GM21515 (cell line): ENCODE results near the gene AMPH.

Experiments
- ATAC-seq: cut with Tn5 transposase; IDR thresholded peaks from one replicate; pipeline ENCODE4 v1.9.1; 2021; ENCODE audit not compliant: unreplicated experiment

The AMPH gene

DNA sequence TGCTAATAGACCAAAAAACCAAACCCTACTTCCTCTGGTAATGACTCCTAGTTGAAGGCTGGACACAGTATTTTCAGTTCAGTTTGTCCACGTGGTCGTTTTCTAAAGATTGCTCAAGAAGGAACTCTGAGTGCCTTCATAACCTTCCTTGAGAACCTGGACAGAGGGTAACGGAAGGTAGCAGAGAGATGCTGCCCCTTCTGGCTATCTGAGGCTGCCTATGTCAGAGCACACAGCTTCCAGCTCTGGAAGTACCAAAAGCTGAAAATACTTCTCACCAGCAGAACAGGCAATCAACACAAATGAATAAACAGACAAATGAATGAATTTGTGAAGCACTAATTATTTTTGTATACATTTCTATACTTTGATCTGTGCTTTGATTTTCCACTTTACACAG is 85.2 kb downstream of the AMPH start:
- ATAC-seq, result no peak

DNA sequence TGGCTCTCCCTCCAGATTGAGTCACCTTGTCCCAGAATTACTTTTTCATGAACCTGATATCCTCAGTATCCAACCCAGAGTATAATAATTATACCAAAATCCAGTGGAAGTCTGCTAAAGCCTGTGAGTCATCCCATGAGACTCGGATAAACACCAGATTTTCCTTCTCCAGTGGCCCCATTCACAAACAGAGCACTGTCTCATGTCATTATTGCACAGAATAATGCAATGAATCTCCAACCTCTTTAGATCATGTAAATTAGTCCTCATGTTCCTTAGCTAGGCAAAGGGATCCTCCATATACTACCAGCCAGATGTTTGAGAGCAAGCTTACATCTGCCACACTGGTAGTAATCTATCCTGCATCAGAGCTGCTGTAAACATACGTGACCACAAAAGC is 89.0 kb downstream of the AMPH start:
- ATAC-seq, result no peak

DNA sequence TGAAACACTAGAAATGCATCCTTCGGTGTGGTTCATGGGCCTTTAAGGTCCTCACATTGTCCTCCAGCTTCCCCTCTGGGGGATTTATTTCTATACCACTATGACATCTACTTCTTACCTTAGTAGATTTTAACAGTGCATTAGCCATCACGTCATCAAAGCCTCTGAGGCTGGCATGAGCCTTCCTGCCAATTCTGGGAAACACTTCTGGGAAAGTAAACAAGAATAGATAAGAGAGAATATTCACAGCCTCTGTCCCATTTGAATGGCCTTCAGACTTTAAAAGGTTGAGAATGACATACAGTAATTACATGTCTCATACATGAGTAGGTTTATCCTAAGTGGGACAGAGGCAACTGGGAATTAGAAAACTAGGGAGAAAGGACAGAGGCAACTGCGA is 89.7 kb downstream of the AMPH start:
- no peak for ATAC-seq

DNA sequence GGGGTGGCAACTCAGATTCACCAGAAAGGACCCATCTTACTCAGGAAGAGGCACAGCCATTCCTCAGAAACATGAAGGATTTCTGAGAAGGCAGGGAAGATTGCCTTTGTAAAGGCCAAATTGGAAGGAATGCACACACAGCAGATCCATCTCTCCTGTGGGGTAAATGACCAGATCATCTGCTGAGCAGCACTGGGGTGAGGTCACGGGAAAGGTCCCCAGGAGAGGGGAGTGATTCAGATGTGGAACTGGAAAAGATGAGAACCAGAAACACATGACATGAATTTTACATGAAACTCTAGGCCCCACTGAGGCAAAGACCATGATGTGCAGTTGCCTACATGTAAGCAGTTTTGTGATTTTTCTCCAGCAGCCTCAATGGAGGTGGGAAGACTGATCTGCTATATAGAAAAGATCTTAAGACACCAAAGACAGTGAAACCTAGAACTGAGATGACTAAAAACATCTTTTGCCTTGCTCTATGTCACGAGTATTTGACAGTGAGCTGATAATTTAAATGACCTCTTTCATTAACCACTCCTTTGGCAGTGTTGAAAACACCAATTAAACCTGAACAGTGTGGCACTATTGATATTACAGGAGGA is 91.6 kb downstream of the AMPH start:
- ATAC-seq, result no peak

DNA sequence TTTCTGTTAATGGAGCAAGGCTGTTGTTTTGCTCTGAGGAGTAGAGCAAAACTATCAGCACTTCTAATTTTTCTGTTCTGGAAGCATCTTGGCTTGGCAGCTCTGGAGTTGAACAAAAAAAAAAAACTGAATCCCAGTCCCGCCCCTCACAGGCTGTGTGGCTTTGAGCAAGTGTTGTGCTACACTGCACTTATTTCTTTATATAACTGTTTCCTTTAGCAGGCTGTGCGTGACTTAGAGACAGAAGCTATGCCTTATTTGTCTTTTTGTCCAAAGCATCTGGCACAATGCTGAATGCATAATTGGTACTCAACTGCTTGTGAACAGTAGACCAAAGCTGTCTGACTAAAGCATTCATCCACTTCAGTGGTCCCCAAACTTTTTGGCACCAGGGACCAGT is 96.1 kb downstream of the AMPH start:
- no peak for ATAC-seq

DNA sequence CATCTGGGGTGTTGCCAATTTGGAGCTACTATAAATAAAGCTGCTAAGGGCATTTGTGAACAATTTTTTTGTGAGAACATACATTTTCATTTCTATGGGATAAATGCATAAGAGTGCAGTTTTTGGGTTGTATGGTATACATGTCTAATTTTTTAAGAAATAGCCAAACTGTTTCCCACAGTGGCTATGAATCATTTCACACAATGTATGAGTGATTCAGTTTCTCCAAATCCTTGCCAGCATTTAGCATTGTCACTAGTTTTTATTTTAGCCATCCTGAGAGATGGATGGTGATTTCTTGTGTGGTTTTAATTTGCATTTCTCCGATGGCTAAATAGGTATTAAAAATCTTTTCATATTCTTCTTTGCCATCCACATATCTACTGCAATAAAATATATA is 105.3 kb downstream of the AMPH start:
- no peak for ATAC-seq

DNA sequence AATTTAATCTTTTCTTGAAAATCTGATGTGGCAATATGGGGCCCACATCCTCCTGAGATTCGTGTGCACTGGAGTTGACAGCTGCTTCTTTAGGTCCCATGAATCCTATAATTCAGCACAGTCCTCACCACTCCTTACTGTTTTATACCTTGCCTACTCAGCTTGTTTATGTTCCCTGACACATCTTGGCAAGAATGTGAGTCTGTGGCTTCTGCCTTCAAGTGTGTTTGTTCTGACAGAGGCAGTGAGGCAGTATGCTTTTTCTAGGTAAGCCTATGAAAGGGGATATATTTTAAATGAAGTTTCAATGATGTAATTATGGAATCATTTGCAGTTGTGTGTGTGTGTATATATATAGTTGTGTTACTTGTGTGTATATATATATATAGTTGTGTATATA is 106.4 kb downstream of the AMPH start:
- ATAC-seq, result no peak

DNA sequence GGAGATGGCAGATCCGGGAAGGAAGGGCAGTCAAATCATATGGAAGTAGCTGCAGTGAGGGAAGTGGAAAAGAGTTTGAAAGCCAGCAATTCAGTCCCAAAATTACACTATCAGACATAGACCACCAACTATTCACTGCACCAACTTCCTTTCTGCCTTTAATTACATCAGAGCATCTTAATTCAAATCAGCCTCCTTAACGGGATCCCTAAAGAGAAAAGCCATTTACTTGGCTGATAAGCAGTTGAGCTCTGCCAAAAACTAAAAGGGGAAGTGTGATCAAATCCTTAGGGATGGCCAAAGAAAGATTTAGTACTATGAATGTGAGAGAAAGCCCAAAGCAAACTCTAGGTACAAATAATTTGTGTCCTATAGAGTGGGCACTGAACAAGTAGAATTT is 110.4 kb downstream of the AMPH start:
- ATAC-seq, result no peak

DNA sequence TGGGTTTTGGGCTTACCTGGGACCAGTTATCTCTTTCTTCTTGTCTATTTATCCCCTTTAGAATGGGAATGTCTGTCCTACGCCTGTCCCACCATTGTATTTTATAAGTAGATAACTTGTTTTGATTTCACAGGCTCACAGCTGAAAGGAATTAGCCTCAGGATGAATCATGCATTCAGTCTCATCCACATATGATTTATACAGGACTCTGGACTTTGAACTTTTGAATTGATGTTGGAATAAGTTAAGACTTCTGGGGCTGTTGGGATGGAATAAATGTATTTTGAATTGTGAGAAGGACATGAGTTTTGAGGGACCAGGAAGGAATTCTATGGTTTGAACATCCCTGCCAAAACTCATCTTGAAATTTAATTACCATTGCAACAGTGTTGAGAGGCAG is 112.6 kb downstream of the AMPH start:
- ATAC-seq, result no peak

DNA sequence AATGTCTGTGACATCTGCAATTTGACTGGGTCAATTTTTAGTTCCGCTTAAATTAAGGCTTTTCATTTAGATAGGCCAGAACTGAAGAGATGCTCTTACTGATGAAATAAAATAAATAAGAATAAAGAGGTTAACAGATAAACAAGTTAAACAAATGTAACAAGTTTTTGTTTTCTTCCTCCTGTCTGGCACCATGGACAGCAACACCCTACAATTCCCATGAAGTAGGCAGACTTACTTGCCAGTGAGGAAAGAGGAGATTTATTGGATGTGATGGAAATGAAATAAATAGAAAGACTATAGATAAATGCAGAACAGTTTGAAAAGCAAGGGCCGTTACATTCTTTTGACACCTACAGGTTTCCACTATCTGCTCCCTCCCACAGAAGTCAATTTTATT is 118.5 kb downstream of the AMPH start:
- no peak for ATAC-seq

DNA sequence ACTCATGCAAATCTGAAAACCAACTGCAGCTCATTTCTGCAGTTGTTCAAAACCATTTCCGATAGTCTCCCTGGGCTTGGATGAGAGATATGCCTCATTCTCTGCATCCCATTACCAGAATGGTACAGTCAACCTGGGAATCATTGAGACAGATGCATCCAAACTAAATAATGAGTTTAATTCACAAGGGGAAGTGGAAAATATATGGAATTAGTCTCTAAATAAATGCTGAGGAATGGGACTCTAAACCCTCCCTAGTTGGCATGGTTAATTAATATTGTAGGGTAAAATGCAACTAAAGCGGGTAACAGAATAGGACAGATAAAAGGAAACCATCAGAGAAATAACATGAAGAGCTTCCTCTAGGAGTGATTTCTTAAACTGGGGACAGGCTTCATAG is 118.9 kb downstream of the AMPH start:
- no peak for ATAC-seq

DNA sequence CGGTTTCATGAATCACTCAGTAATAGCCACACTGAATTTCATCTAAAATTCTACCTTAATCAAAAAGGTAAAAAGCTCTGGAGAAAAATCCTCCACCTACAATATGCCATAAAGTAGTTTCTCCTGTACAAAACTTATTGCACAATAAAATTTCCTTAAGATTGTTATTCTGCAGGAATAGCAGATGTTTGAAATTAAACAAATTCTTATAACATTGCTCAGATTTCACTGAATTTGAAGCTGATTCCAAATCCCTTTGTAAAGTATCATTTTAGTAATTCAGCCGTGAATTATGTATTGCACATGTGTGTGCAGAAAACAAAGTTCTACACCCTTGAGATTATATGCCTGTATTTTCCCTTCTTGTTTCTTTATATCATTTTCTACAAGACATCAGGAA is 123.8 kb downstream of the AMPH start:
- ATAC-seq, result no peak

DNA sequence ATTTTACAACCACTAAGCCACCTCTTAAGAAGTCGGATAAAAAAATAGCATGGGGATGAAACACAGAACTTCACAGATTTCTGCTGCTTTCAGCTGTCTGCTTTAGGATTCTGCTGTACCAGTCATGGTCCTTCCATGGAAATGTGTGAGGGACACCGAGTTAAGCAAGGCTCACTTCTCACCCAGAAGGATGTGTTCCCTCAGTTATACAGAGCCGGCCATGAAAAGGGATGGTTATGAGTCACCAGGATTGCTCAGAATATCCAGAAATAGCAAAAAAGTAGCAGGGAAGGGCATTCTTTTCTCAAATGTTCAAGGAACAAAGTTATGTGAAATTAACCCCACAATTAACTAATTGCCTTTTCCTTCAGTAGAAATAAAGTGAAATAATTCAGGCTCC is 124.4 kb downstream of the AMPH start:
- ATAC-seq, result no peak

DNA sequence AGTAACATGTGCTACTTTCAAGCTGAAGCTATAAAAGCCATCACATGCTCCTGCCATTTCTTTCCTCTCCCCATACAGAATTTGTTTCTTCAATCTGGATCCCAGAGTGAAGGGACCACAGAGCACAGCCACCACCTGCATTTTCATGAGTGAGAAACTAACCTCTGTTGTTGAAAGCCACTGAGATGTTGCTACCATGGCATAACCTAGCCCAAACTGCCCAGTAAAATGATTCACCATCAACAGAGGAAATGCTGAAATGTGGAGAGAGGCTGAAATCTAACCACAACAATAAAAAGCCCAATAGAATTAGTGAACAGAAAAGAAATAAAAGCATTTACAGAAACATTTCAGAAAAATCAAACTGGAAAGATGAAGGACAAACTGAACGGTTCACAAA is 125.2 kb downstream of the AMPH start:
- ATAC-seq, result no peak

DNA sequence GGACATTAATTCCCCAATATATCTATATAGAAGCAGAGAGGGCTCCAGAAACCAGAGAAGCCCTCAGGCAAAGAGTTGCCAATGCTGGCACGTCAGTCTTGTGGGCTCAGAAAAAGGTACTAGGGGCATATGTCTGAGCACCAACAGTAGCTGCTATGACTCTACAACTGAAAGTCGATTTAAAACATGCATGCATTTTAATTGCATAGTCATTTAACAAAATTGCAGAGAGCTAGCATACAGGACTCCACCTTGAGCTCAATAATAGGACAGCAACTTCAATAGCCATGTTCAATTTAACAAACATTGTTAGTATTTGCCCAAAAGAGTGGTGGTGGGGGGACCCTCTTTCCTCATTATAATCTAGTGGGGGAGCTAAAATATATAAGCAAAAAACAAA is 126.5 kb downstream of the AMPH start:
- ATAC-seq, result no peak

DNA sequence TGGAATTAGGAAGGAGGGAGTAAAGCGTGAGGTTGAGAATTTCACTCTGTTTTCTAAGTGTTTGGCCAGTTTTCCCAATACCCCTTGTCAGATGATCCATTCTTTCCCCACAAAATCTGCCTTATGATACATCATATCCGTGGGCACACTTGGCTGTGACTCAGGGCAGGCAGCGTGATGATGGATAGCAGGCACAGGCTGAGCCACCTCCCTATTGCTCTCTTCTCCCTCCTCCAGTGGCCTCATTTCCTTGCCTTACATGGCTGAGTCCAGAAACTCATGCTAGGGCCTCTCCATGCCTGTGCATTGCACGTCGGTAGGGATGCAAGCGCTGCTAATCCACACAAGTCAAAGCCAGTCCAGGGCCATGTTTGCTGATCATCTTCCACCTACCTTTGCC is 128.3 kb downstream of the AMPH start:
- no peak for ATAC-seq

DNA sequence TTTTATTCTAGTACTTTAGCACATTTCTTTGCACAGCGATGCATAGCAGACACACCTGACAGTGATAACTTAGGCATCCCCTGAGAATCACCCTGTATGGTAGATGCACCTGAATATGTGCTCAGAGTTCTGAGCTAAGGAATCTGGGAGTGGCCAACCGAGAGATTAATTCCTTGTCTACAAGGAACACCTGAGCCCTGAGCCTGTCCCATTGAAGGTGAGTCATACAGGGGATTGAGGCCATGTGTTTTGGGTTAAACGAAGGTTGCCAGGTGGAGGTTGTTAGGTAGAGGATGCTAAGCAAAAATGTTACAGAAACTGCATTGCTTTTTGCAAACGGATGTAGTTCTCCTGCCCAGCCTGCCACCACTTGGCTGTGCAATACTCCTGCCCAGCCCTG is 128.9 kb downstream of the AMPH start:
- no peak for ATAC-seq

DNA sequence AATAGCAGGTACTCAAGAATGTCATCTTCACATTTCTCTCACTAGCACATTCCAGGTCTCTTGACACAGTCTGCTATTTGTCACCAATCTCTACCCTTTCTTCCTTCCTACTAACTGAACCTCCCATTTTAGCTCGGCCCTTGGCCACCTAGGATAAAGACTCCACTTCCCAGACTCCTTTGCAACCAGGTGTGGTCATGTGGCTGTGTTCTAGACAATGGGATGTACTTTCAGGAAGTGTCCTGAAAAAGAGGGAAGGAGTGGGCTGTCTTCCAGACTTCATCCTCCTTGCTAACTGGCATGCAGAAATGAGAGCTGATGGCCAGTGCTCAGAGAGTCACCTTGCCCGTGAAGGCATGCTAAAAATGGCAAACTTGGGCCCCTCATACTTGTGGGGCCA is 139.2 kb downstream of the AMPH start:
- no peak for ATAC-seq

DNA sequence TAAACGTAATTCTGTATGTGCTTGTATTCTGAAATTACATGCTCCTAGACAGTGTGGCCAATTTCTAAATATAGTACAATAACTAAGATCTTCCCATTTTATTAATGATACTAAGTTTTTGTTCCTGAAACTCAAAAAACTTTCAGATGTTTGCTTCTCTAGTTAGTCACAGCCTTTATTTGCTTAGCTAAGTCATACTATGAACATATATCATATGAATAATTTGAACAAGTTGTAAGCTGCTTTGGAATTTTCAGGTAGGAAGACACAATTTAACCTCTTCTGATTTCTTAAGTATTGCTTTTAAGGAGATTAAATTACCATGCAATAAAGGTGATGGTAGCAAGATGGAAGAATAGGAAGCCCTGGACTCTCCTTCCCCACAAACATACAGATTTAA is 148.7 kb downstream of the AMPH start:
- no peak for ATAC-seq

DNA sequence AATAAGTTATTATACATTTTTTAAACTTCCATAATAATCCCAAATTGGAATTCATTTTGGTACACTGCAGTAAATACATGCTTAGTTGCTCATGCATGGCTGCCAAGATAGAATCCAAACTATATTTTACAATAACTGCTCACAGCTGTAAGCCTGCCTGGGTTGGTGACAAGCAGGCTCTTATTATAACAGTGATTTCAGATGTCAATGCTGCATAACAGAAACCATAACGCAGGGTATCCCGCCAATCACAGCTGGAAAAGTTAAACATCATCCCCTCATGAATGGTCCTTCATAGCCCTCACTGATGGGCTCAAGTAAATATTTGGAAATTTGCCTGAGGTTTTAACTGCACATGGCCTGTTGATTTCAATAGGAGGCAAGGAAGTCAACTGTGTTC is 149.8 kb downstream of the AMPH start:
- no peak for ATAC-seq

DNA sequence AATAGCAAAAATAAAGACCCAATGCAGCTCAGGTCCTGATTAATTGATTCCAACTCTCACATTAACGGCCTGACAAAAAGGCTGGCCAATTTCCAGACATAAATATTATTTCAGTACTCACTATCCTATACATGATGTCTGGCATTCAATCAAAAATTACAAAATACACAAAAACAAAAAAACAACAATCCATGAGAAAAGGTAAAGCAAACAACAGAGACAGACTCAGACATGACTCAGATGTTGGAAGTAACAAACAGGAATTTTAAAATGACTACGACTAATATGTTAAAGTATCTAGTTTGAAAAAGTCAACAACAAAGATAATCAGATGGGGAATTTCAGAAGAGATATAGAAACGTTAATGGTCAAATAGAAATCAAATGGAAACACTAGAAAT is 152.8 kb downstream of the AMPH start:
- ATAC-seq, result no peak

DNA sequence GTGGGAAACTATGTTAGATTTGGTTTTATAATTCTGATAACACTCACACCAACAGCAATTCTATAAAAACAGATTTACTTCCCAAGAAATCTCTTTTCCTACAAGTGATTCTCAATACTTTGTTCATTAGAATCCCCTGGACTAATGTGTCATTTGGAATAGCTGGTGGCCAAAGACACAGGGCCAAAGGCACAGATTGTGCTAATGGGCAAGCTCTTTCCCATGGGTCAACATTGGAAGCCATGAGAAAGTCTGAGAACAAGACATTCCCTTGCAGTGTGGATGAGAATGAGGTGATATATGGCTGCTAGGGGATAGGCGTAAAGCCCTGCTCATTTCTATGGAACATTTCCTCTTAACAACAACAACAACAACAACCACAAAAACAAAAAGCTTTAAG is 153.8 kb downstream of the AMPH start:
- no peak for ATAC-seq

DNA sequence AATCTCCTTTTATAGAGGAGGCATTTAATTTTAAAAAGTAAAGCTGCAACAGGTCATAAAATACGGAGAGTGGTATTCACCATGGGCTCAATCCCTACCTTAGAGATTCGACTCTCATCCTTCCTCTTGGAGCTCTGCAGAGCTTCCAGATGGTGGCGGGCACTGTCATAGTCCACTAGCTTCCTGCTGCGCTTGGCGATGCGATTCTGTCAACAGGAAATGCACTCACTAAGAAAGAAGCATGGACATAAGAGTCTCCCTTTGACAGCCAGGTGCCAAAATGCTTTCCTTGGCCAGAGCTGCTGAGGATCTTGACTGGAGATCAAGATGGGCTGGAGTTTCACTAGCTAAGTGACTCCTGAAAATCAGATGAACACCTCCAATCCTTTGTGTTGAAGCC is 154.4 kb downstream of the AMPH start:
- ATAC-seq, result no peak

DNA sequence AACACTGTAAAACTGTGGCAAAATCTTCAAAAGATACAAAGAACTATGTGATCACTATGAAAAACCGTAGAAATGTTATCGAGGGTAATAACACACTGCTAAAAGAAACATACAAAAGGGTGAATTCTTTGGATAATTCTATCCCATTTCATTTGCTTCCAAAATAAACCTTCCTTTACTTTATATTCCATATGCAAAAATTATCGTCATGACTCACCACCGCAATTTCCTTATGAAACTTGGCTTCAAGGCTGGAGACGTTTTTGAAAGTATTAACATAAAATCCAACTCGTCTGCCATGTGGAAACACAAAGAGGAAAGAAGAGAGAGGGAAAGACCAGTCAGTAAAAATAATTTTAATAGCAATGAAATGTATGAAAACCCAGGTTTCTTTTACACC is 165.2 kb downstream of the AMPH start:
- no peak for ATAC-seq
